Pons (tissue), 1 donor: ENCODE results near the gene SCGB1D1.
A peak's percentile ranks its signal among the peaks of the same experiment; 100 is the strongest.
"Not testable (repeated sequence)": the region's sequence is repeated elsewhere in the genome, so short reads cannot be mapped to it uniquely, and the experiment has no call there.

Source experiments
- DNase-seq: peaks from one replicate; pipeline ENCODE4 v3.0.0-alpha.2; 2016; ENCODE audit warnings: low spot score

Gene SCGB1D1

GRCh38 chr11:62166371-62166770 lies 23.6 kb upstream of the SCGB1D1 start:
- DNase-seq: no peak

GRCh38 chr11:62169448-62169847 lies 20.6 kb upstream of the SCGB1D1 start:
- DNase-seq: no peak

GRCh38 chr11:62169935-62170334 lies 20.1 kb upstream of the SCGB1D1 start:
- no peak for DNase-seq

DNA sequence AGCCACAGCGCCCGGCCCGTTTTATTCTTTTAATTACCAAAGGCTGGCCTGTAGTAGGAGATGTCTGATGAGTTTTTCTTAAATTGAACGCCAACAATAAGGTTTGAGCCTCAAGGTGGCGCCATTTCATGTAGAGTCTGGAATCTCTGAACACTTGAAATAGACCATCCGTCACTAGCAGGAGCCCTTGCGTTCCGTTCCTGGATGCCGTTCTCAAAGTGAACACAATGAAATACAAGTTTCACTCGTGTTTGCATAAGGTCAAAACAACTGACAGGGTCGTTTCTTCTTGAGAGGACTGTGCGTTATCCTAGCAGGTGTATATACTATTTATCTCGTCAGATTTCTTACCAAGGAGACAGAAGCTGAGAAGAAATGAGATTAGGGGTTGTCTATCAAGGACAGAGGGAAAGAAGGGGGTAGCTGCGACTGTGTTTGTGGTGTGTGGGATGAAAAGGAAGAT lies 18.7 kb upstream of the SCGB1D1 start:
- peak; percentile 89 for DNase-seq

- no peak for DNase-seq
These were observed 17.7 kb upstream of the SCGB1D1 start for GRCh38 chr11:62172294-62172693.

DNA sequence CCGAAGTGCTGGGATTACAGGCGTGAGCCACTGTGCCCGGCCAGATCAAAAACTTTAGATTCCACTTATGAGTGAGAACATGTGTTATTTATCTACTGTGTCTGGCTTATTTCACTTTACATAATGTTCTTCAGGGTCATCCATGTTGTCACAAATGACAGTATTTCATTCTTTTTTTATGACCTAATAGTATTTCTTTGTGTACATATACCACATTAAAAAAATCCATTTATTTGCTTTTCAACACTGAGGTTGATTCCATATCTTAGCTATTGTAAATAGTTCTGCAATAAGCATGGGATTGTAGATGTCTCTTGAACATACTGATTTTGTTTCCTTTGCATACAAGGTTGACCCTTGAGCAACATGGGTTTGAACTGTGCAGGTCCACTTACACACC lies 13.2 kb upstream of the SCGB1D1 start:
- no peak for DNase-seq

- DNase-seq: no peak
These were observed 10.0 kb upstream of the SCGB1D1 start for GRCh38 chr11:62179995-62180394.

DNA sequence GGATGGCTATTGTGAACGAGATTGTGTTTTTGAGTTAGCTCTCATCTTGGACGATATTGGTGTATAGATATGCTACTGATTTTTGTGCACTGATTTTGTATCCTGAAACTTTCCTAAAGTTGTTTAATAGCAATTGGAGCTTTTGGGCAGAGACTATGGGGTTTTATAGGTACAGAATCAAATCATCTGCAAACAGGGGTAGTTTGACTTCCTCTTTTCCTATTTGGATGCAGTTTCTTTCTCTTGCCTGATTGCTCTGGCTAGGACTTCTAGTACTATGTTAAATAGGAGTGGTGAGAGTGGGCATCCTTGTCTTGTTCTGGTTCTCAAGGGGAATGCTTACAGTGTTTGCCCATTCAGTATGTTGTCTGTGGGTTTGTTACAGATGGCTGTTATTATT lies 8.9 kb upstream of the SCGB1D1 start:
- no peak for DNase-seq

- no peak for DNase-seq
These were observed 7.7 kb upstream of the SCGB1D1 start for GRCh38 chr11:62182147-62182891.

DNA sequence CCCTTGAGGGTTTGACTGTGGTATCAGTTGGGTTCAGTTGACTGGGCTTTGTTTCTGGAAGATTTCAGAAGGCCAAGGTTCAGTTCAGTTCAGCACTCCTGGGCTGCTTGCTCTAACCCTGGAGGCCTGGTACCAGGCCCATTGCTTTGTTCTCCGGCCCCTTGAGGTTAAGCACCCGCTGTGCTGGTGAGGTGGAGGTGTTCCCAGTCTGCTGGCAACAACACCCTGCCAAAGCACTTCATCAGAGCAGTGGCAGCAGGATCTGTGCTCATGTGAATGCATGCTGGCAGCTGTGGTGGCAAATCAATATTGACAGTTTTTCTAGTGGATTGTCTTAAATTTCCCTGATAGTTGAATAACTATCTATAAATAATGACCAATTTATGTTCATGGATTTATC lies 3.8 kb upstream of the SCGB1D1 start:
- DNase-seq: no peak

DNA sequence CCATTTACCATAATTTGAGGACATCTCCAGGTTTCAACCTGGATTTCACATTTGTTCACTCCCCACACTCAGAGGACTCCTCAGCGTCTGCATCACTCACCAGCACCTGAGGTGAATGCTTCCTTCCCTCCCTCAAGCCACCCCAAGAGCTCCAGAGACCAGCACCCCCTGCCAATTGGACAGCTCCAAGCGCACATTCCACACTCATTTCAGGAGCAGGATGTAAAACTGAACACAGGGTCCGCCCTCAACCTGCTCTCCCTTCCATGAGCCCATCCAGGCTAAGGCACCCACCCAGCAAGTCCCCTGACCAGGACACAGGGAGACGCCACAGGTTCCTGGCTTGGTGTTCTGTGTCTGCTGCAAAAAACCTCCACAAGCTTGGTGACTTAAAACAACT lies 3.9 kb downstream of the SCGB1D1 start:
- DNase-seq: no peak

DNA sequence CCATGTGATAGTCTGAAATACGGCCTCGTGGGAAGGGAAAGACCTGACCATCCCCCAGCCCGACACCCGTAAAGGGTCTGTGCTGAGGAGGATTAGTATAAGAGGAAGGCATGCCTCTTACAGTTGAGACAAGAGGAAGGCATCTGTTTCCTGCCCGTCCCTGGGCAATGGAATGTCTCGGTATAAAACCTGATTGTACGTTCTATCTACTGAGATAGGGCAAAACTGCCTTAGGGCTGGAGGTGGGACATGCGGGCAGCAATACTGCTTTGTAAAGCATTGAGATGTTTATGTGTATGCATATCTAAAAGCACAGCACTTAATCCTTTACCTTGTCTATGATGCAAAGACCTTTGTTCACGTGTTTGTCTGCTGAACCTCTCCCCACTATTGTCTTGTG lies 5.0 kb downstream of the SCGB1D1 start:
- DNase-seq: not testable (repeated sequence)

DNA sequence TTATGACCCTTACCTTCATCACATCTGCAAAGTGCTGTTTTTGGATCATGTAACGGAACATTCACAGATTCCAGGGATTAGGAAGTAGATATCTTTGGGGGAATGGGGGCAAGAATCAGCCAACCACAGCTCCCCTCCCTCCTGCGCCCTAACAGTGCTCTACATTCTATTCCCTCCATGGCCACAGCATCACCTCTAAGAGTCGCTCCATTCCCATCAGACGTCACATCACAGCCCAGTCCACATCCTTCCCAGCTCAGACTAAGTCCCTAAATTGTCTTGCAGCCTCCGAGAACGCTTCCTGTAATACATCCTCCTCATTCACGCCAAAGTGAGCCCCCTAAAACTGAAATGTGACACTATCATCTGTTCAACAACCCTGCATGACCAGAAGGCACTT lies 5.9 kb downstream of the SCGB1D1 start:
- no peak for DNase-seq

DNA sequence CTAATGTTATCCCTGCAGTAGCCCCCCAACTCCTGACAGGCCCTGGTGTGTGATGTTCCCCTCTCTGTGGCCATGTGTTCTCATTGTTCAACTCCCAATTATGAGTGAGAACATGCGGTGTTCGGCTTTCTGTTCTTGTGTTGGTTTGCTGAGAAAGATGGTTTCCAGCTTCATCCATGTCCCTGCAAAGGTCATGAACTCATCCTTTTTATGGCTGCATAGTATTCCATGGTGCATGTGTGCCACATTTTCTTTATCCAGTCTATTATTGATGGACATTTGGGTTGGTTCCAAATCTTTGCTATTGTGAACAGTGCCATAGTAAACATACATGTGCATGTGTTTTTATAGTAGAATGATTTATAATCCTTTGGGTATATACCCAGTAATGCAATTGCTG lies 7.4 kb downstream of the SCGB1D1 start:
- DNase-seq: not testable (repeated sequence)

GRCh38 chr11:62201376-62201775 lies 11.4 kb downstream of the SCGB1D1 start:
- no peak for DNase-seq

- no peak for DNase-seq
These were observed 12.9 kb downstream of the SCGB1D1 start for GRCh38 chr11:62202910-62203309.

GRCh38 chr11:62204430-62204829 lies 14.4 kb downstream of the SCGB1D1 start:
- DNase-seq: no peak

GRCh38 chr11:62205441-62205840 lies 15.4 kb downstream of the SCGB1D1 start:
- no peak for DNase-seq

- not testable (repeated sequence) for DNase-seq
These were observed 16.5 kb downstream of the SCGB1D1 start for GRCh38 chr11:62206276-62207066.

GRCh38 chr11:62208785-62209144 lies 18.7 kb downstream of the SCGB1D1 start:
- DNase-seq: no peak

DNA sequence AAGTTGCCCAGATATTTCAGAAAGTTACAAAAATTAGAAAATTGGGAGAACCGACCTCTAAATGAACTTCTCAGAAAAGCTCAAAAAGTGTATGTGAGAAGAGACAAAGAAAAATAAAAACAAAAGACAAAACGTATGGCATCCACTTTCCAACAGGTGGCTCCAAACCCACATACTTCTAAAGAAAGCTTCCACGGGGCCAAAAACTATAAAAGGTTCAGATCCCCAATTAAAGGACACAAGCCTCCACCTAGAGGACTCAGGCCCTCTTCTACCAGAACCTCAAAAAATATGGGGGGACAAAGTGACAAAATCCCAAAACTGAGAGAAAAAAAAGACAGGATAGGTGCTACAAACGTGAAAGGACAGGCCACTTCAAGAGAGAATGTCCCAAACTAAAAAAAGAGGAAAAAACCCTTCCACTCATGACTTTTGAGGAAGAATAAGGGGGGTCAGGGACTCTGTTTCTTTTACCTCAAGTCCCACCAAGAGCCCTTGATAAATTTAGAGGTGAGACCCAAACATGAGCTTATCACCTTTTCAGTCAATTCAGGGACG lies 27.3 kb downstream of the SCGB1D1 start:
- no peak for DNase-seq

- DNase-seq: no peak
These were observed 31.5 kb downstream of the SCGB1D1 start for GRCh38 chr11:62221498-62221897.

GRCh38 chr11:62223095-62223494 lies 33.1 kb downstream of the SCGB1D1 start:
- DNase-seq: no peak
